Measurements from ENCODE around the gene ADARB2.
A peak's percentile ranks its signal among the peaks of the same experiment; 100 is the strongest.

The ADARB2 gene

GRCh38 chr10:1560535-1561192 is 176.7 kb downstream of the ADARB2 start:
- no peak for DNase-seq

- no peak for DNase-seq
Measured at GRCh38 chr10:1559761-1560160, 177.6 kb downstream of the ADARB2 start.

DNA sequence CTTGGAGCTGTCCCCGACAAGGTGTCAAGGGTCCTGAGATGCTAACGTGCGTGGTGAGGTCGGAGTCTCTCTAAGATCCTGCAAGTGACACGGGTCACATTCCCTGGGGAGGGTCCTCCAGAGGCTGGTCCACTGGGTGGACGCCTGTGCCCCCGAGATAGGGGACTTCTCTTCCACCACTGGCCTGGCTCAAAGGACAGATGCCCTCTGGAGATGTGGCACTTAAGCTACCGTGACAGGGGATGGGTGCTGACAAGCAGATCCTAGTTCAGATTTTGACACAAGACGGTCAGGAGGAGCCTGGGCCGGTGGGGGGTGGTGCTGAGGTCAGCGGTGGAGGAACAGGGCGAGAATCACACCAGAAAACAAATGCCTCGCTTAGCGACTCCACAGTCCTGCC is 178.0 kb downstream of the ADARB2 start:
- DNase-seq, result no peak

- no peak for DNase-seq
Measured at GRCh38 chr10:1558906-1559305, 178.4 kb downstream of the ADARB2 start.

DNA sequence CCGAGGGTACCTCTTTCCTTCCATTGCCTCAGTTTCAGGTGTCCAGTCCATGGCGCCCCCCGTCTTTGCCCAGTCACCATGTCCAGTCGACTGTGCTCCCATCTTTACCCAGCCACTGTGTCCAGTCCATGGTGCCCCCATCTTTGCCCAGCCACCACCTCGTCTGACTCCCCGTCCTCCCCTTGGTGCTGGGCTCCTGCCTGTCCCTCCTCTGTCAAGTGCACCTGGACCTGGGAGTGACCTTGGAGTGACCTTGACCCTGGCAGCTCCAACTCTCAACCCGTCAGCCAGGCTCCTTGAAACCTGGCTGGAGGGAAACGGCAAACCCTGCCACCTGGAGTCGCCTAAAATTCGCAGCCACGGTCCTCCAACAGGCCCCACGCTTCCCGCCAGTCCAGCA is 180.2 kb downstream of the ADARB2 start:
- DNase-seq, result no peak

DNA sequence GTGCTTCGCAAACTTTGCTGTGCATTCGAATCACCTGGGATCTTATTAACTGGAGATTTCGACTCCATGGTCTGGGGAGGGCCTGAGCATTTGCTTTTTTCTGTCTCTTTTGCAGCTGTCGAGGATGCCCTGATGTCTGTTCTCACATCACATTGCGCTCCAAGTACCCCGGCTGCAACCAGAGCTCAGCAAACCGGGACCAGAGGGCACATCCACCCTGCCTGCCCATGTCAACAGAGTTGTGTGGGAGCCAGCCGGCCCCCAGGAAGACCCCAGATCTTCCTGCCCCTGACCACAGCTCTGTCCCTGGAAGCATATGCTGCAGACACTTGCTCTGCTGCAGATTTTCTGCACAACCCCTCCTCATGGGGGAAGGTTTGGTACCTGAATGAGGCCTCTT is 180.8 kb downstream of the ADARB2 start:
- no peak for DNase-seq

DNA sequence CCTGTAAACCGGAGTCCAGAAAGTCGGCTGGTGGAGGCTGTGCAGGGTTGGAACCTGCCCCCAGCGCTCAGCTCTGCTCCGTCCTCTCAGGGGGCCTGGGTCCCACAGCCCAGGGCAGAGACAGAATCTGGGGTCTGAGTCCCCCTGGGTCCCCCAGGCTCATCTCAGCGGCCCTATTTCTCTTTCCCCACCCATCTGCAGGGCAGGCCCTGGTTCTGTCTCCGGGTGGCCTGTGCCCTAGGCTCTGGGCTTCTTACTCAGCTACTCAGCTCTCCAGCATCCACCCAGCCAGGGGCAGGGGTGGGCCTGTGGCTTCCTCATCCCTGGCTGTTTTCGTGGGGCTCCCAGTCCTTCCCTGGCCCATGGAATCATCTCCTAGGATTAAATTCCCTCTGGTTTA is 183.4 kb downstream of the ADARB2 start:
- no peak for DNase-seq

GRCh38 chr10:1552881-1553670 is 184.2 kb downstream of the ADARB2 start:
- no peak for DNase-seq

GRCh38 chr10:1552406-1552805 is 184.9 kb downstream of the ADARB2 start:
- DNase-seq, result peak; percentile 20

DNA sequence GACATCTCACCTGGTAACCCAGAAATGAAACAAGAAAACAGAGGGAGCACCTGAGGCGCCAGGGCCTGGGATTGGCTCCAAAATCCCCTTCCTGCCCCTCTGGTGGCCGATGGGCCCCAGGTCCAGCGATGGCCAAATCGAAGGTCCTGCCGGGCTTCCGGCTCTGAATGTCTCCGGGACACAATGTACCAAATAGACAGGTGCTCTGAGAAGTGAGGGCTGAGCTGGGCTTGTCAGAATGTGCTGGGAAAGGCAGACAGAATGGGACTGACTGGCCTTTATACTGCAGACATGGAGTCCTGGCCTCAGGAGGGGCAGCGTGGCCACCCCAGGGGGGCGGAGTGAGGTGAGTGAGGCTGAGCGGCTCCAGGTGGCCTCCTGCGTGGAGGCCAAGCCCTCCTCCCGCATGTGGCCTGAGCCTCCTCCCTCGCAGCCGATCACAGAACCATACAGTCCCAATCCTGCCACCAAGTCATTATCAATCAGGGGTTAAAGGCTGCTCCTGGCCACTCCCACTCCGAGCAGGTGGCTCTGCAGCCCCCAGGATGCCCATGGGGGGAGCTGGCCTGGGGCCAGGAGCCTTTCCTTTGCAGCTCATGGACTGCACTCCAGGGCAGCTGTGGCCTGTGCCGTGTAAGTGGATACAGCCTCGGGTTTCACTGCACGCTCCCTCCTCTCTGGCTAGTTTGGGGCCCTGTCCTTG is 185.5 kb downstream of the ADARB2 start:
- no peak for DNase-seq

GRCh38 chr10:1550616-1551015 is 186.7 kb downstream of the ADARB2 start:
- DNase-seq, result no peak

DNA sequence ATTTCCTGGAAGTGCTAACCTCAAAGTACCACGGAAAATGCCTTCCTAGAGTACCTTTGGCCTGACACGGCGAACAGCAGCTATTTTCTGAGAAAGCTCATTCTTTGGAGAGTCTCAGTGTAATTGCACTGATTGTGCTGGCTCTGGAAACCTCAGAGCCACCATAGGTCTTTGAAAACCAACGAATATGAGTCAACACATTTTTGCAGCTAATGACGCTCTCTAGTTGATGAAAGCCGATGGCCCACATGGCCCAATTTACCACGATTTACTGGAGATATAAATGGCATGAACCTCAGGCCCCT is 187.1 kb downstream of the ADARB2 start:
- no peak for DNase-seq

GRCh38 chr10:1549591-1550290 is 187.6 kb downstream of the ADARB2 start:
- no peak for DNase-seq

DNA sequence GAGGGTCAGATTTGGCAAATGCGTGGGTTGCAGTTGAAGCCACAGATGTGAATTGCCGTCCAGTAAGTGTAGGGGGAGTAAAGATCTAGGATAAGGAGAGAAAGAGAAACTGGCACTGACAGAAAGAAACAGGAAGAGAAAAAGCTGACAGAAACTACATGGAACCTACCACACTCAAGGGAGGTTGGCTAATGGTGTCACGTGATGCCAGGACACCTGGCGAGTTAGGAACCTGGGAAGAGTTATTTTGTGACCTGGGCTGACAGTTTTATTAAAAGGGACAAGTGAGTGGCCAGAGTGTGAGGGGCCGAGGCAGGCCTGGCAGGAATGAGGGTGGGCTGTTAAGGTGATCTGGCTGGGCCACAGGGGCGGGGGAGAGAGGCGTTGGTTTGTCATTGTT is 188.7 kb downstream of the ADARB2 start:
- no peak for DNase-seq

GRCh38 chr10:1548146-1548545 is 189.2 kb downstream of the ADARB2 start:
- no peak for DNase-seq

GRCh38 chr10:1546431-1547110 is 190.8 kb downstream of the ADARB2 start:
- DNase-seq, result no peak

DNA sequence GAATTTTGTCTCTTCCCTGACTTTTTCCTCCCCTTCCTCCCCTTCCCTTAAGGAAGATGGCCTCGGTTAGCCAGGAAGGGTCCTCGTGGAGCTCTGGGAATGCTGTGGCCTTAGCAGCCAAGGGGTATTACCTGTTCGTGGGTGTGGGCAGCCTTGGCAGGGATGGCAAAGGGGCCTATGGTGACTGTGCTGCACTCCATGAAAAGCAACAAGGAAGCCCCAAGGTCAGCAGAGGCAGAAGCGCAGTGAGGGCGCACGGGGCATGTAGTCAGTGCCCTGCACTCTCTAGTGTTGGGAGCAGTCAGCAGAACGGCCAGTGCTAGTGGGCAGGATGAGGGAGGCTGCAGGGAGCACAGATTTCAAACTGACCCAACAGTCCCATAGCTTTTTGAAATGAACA is 191.8 kb downstream of the ADARB2 start:
- no peak for DNase-seq

DNA sequence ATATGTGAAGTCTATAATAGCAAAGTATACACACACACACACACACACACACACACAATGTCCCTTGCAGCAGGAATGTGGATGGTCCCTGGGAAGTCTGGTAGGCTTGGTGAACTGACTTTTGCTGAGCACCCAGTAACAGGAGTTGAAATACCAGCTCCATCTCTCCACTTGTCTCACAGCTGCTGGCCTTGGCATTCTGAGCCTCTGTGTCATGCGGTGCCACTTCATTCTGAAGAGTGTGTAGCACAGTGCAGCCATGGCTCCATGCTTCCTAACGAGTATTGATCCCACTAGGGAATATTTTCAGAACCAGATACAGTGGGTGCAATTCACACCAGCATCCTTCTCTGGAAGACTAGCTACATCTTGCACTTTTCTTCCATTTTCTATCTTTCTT is 192.4 kb downstream of the ADARB2 start:
- DNase-seq, result no peak

DNA sequence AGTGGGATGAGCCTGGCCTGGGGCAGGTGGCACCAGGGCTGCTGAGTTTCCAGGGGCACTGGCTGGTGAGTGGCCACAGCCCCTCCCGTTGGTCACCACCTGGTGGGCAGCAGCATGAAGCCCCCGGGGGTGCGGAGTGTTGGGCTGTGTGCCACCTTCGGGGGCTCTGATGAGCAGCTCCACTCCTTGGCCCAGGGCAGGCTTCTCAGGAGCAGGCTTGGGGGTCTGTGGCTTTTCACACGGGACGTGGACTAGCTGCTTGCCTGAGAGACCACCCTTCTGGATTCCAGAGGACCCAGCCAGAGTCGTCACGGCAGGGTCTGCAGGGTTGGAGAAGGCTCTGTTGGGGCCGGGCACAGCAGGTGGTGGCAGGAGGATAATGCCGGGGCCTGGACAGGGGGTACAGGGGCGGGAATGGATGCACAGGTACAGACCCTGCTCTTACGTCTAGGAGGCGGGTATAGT is 193.1 kb downstream of the ADARB2 start:
- DNase-seq, result no peak

DNA sequence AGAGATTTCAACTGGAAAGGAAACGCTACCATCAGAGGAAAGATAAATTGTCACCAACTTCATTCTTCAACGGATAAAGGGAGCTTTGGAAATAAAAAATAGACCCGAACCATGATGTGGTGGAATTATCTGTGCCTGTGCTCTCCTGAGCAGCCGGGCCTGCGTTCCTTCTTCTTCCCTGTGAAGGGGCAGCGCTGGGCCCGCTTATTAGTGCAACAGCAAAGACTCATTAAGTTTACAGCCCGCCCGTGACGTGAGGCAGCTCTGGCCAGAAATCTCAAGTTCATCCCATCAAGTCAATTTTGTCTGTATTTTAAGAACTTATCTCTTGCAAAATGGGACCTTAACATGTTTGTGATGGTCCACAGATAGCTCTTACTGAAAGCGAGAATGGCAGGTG is 193.7 kb downstream of the ADARB2 start:
- no peak for DNase-seq

DNA sequence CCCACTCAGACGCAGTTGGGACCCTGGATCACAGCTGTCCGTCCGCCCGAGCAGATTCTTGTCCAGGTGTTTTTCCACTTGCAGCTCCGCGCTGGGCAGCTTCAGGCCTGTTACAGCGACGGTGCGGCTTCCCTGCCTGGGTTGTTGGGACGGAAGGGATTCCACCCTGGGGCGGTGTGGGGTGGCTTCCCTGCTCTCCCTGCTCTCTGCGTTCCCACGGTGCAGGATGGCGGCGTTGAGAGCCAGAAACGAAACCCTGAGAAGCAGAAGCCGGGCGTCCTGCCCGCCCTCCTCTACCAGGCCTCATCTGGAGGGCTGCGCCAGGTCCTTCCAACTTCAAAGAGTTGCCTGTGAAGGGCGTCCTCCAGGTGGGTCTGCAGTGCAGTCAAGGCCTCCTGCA is 194.4 kb downstream of the ADARB2 start:
- no peak for DNase-seq

- DNase-seq, result no peak
Measured at GRCh38 chr10:1540144-1540543, 197.2 kb downstream of the ADARB2 start.

- DNase-seq, result no peak
Measured at GRCh38 chr10:1539216-1539615, 198.1 kb downstream of the ADARB2 start.

Data from activated CD4-positive, CD25-positive, alpha-beta regulatory T cell treated with anti-CD3 and anti-CD28 coated beads, Interleukin-2, amount 50 U/mL, for 72 hours (primary cell).